ENCODE measurements around the gene TUBB6. TPM values are rescaled to one million over a fixed set of nuclear protein-coding genes. Genes with fewer than 3 reads are reported as not detected.

TUBB6 gene
- total and polyA plus RNA-seq, 2 of the 8 experiments (the other 6 are each of a cell fraction or from before 2014, with no cell fraction given), result 126 to 223 TPM

DNA sequence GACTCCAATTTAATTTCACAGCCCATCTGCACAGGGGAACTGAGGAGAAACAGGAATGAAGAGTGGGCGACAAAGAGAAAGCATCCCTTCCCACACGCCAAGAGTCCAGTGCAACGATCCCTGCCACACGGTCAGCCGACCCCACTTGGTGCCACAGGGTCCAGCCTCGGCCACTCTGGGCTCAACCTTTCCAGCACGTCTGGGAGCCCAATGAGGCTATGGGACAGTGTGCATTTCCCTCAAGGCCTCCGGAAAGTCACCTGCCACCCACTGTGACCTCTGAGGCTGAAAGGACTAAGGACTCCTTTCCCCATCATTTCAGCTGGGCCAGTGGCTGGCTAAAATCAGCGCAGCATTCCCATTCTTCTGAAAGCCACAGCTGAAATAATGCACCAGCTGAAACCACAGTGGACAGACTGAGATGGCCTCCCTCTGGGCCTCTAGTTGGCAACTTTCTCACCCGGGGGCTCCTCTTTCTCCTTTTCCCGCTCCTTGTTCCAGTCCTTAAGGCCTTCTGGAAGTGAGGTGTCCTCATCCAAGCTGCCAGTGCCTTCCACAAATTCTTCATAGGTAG, 21.2 kb downstream of the TUBB6 start:
- Histone ChIP-seq H3K9me3 (ENCODE audit: insufficient read depth in 2 of 2, low read depth in 1 of 2, low read length in 1 of 2) (no peaks in the 10 kb centered on the region), H3K36me3 (ENCODE audit: control insufficient read depth in 2 of 4, insufficient read depth in 4 of 4, low read length in 3 of 4) (peaks cover 2 to 31% (median 25%) of the 10 kb centered on the region in 4 experiments; a peak in 6 of 8 replicates), H4K5ac (ENCODE audit: insufficient read length, low read depth, low read length) (no peak overlapping the region), H4K91ac (replicated peaks; ENCODE audit: insufficient read length, low read length) (no peak overlapping the region), H2BK20ac (ENCODE audit: low read length) (no peak overlapping the region), H4K8ac (ENCODE audit: extremely low read depth, insufficient read depth, low read length) (no peak overlapping the region), H2AK5ac (ENCODE audit: low read depth, low read length) (no peak overlapping the region), H3K79me1 (ENCODE audit: low read depth, low read length) (0 out of 2 replicates have a peak, but pooled peaks cover 2% of the 10 kb centered on the region), H3K14ac (ENCODE audit: insufficient read length) (no peak overlapping the region), H3K18ac (ENCODE audit: extremely low read depth, low read length) (no peak overlapping the region), H3K4ac (replicated peaks; ENCODE audit: insufficient read length, low read depth, low read length) (no peak overlapping the region), H2BK5ac (ENCODE audit: low read depth, low read length) (no peak overlapping the region), H3K9ac (replicated peaks in 1 of 4; ENCODE audit: extremely low read depth in 1 of 4, low read depth in 3 of 4, low read length in 3 of 4) (no peak overlapping the region), H4K20me1 (replicated peaks in 1 of 2; ENCODE audit: control insufficient read depth in 1 of 2, insufficient read depth in 2 of 2, low read length in 2 of 2) (peaks cover 6 to 12% of the 10 kb centered on the region in 2 experiments), H2BK120ac (replicated peaks; ENCODE audit: low read depth, low read length) (no peak overlapping the region), H3K27ac (ENCODE audit: low read depth, low read length) (0 out of 2 replicates have a peak overlapping the region, but pooled peaks have one; percentile 18), H2AFZ (ENCODE audit: low read length) (no peak overlapping the region), H3K4me3 (ENCODE audit: extremely low read depth in 1 of 4, insufficient read depth in 2 of 4, low read depth in 3 of 4, low read length in 4 of 4) (no peak overlapping the region), H3K4me1 (replicated peaks in 1 of 4; ENCODE audit: control insufficient read depth in 3 of 4, insufficient read depth in 4 of 4, low read length in 3 of 4) (peaks cover 7 to 13% (median 9%) of the 10 kb centered on the region in 4 experiments), H3K79me2 (ENCODE audit: control insufficient read depth in 1 of 2, insufficient read depth in 2 of 2, low read length in 2 of 2) (no peaks in the 10 kb centered on the region), H3K23ac (ENCODE audit: insufficient read length) (no peak overlapping the region), H3K27me3 (replicated peaks in 1 of 4; ENCODE audit: control insufficient read depth in 3 of 4, extremely low read depth in 1 of 4, insufficient read depth in 3 of 4, low read length in 3 of 4) (no peaks in the 10 kb centered on the region), H2BK12ac (ENCODE audit: low read depth, low read length) (no peak overlapping the region), H3K4me2 (ENCODE audit: insufficient read depth in 1 of 2, low read depth in 2 of 2, low read length in 2 of 2) (no peak overlapping the region), H3K56ac (replicated peaks; ENCODE audit: insufficient read length, low read depth, low read length) (no peak overlapping the region), H2BK15ac (ENCODE audit: low read length) (no peak overlapping the region), H3K23me2 (ENCODE audit: low read depth, low read length) (no peaks in the 10 kb centered on the region)
- FAIRE-seq (no peak), DNase-seq (ENCODE audit: low read depth in 1 of 2, low spot score in 2 of 2) (no peak)
- ChIA-PET POLR2A (ENCODE audit: partially characterized antibody) (interaction anchor here (1.2 to 2.9 kb wide), 8 partner anchors 9 to 51 kb away, joined by 3 to 13 read pairs (median 8); partner anchors contain the start of gene AFG3L2), CTCF (ENCODE audit: partially characterized antibody) (interaction anchor here (1.7 to 6.2 kb wide), 9 partner anchors 9 to 64 kb away, joined by 5 to 96 read pairs (median 20); no protein-coding TSS in a partner anchor)
- WGBS, 2 experiments (ENCODE audit: extremely low coverage in 1 of 2, insufficient coverage in 1 of 2, insufficient read length in 1 of 2, insufficient replicate concordance in 2 of 2, low coverage in 1 of 2, low lambda C conversion rate in 2 of 2, missing lambda C conversion rate in 1 of 2), result 93% methylated on average over 11 of the region's 11 CpGs; no CpG with 5 or more reads in 1 of the 2 experiments
- no peak for TF ChIP-seq KDM4A (IDR thresholded peaks at IDR 0.05; ENCODE audit: low read depth, low read length, severe bottlenecking)
- TF ChIP-seq CREB1 (IDR thresholded peaks at IDR 0.05), result no peak
- TF ChIP-seq SIN3A (conservative IDR thresholded peaks at IDR 0.05 in 1 of 2, IDR thresholded peaks at IDR 0.05 in 1 of 2; ENCODE audit: low read depth in 1 of 2, low read length in 2 of 2), result no peak
- TF ChIP-seq EP300 (IDR thresholded peaks at IDR 0.05; ENCODE audit: borderline replicate concordance in 1 of 2, low read depth in 2 of 2, low read length in 2 of 2), result no peak
- no peak for TF ChIP-seq TEAD4 (IDR thresholded peaks at IDR 0.05; ENCODE audit: low read depth, low read length)
- TF ChIP-seq CHD1 (IDR thresholded peaks at IDR 0.05; ENCODE audit: low read depth, low read length), result no peak
- no peak for TF ChIP-seq E2F6 (IDR thresholded peaks at IDR 0.05)
- TF ChIP-seq RAD21 (IDR thresholded peaks at IDR 0.05 in 1 of 2, conservative IDR thresholded peaks at IDR 0.05 in 1 of 2; ENCODE audit: low read depth in 2 of 2, low read length in 2 of 2), result no peak
- no peak for TF ChIP-seq USF2 (IDR thresholded peaks at IDR 0.05; ENCODE audit: low read length)
- TF ChIP-seq POLR2AphosphoS5 (IDR thresholded peaks at IDR 0.05; ENCODE audit: low read depth, low read length), result no peak

All from H1 (cell line).